ENCODE measurements around the gene WWOX.

WWOX gene

DNA sequence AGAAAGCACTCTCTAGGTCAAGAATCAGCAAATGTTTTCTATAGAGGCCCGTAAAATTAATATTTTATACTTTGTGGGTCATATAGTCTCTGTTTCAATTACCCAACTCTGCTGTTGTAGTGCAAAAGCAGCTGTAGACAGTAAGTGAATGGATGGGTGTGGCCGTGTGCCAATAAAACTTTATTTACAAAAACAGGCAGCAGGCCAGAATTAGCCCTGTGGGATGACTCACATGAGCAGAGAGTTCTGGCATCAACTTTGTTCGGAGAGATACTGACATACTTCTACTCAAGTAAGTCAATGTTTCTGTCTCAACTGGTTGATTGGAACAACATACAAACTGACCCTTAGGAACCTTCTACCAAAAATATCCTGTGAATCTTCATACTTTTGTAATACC, 884.9 kb downstream of the WWOX start:
- TF ChIP-seq, protein P1, sequence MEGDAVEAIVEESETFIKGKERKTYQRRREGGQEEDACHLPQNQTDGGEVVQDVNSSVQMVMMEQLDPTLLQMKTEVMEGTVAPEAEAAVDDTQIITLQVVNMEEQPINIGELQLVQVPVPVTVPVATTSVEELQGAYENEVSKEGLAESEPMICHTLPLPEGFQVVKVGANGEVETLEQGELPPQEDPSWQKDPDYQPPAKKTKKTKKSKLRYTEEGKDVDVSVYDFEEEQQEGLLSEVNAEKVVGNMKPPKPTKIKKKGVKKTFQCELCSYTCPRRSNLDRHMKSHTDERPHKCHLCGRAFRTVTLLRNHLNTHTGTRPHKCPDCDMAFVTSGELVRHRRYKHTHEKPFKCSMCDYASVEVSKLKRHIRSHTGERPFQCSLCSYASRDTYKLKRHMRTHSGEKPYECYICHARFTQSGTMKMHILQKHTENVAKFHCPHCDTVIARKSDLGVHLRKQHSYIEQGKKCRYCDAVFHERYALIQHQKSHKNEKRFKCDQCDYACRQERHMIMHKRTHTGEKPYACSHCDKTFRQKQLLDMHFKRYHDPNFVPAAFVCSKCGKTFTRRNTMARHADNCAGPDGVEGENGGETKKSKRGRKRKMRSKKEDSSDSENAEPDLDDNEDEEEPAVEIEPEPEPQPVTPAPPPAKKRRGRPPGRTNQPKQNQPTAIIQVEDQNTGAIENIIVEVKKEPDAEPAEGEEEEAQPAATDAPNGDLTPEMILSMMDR (IDR thresholded peaks at IDR 0.05; ENCODE audit: insufficient read depth, low read depth, low read length, missing control alignments) = no peak
- H3K4me3 ChIP-seq (ENCODE audit: low read depth, low read length) = no peak overlapping the region
- DNase-seq (ENCODE audit: low read depth) = no peak

DNA sequence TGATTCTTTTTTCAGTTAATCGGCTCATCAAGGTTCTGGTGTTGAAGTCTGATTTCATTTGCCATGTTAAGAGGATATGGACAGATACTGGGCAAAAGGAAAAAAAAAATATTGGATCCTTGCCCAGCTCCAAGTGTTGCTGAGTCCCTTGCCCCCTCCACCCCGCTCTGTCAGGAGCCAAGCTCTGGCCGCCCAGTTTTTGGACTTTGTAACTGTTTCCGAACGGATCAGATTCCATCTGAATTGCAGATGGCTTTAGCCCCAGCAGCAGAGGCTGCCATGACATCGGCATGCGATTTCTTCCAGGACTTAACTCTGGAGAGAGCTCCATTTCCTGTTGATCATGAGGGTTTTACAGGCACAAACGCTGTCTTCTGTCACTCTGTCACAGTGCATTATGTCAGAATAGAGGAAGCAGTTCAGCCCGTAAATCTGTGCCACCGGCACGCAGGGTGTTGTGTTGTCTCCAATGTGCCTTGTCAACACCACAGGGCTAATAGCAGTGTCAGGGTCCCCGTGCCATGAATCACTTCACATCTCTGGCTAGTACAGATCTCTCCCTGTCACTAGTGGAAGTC, 885.5 kb downstream of the WWOX start:
- no peak for DNase-seq (ENCODE audit: low read depth)
- TF ChIP-seq, protein P1 (IDR thresholded peaks at IDR 0.05; ENCODE audit: insufficient read depth, low read depth, low read length, missing control alignments) = no peak
- no peak overlapping the region for H3K4me3 ChIP-seq (ENCODE audit: low read depth, low read length)

GRCh38 chr16:78985716-78986605, 886.5 kb downstream of the WWOX start:
- no peak overlapping the region for H3K4me3 ChIP-seq (ENCODE audit: low read depth, low read length)
- DNase-seq (ENCODE audit: low read depth) = no peak
- TF ChIP-seq, protein P1 (IDR thresholded peaks at IDR 0.05; ENCODE audit: insufficient read depth, low read depth, low read length, missing control alignments) = no peak

DNA sequence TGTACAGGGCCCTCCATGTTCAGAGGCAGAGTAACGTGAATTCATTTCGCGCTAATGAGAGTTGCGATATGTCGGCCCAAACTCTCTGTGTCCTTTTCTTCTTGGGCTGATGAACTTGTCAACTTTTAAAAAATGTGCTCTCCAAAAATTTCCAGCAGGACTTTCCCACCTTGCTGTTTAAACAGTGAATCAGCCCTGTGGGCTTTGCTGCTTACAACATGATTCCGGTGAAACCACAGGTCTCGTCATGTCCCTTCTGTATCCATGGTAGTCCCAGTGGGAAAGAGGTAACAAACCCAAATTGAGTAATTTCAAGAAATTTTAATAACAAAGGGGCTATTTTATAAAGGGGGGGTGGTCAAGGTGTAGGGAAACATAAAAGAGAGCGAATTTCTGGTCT, 888.2 kb downstream of the WWOX start:
- DNase-seq (ENCODE audit: low read depth) = no peak
- no peak overlapping the region for H3K4me3 ChIP-seq (ENCODE audit: low read depth, low read length)
- TF ChIP-seq, protein P1 (IDR thresholded peaks at IDR 0.05; ENCODE audit: insufficient read depth, low read depth, low read length, missing control alignments) = no peak

DNA sequence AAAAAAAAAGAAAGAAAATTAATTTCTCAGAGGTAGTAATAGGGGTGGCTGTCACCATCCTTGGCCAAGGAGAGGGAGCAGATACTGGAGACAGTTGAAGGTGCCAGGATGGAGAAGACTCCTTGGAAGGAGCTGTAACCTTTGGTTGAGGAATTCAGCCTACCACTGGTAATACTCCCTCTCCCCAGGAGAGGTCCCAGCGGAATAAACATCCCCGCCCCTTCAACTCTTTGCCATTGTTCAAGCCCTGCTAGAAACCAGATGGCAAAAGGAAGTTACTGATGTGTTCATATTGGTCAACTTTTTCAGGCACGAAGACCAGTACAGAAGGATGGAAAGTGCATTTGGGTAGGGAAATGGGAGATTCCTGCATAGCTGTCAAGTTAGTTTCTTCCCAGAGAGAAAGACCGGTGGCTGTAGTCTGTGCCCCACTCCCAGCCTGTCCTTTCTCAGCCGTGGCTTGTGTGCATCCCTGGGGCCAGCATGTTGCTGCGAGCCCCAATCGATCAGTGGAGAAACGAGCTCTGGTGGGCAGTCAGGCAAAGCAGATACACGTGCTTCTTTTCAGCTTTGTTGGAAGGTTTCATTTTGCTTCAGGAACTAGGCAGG, 889.0 kb downstream of the WWOX start:
- no peak overlapping the region for H3K4me3 ChIP-seq (ENCODE audit: low read depth, low read length)
- no peak for DNase-seq (ENCODE audit: low read depth)
- TF ChIP-seq, protein P1 (IDR thresholded peaks at IDR 0.05; ENCODE audit: insufficient read depth, low read depth, low read length, missing control alignments) = no peak

DNA sequence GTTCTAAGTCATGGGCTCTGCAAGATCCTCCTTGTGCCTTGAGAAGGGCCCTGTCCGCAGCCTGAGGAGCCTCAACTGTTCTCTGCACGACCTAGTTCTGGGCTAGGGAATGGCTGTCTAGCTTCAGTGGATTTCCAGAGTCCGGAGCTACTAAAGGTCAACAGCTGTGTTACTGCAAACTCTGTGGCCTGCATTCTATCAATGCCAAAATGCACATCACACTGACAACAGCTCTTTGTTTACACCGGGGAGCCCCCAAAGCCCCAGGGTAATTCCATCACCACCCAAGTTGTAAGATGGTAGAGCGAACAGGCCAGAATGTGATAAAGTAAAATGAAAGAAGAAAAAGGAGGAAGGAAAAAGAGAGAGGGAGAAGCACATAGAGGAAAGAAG, 890.9 kb downstream of the WWOX start:
- DNase-seq (ENCODE audit: low read depth) = no peak
- TF ChIP-seq, protein P1 (IDR thresholded peaks at IDR 0.05; ENCODE audit: insufficient read depth, low read depth, low read length, missing control alignments) = no peak
- H3K4me3 ChIP-seq (ENCODE audit: low read depth, low read length) = no peak overlapping the region
